ENCODE data around the gene CSTF3.
"Not testable (repeated sequence)": the region's sequence is repeated elsewhere in the genome, so short reads cannot be mapped to it uniquely, and the experiment has no call there.

CSTF3 gene

DNA sequence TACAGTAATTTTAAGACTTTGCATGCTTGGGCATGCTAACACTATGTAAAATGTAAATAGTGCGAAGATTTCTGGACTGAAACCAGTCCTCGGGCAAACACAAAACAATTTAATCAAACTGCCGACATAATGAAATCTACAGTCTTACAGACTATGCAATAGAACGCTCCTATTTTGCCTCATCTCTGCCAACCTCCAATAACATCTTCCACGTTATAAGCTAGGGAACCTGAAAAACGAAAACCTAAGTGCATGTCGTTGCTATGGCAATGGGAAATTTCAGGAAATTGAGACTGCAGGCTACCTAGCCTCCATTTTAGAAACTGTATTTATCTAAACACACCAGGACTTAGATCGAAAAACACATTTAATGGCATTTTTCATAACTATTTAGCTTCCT lies 1.1 kb downstream of the CSTF3 start:
- no peak for DNase-seq (ENCODE audit: low read depth)

DNA sequence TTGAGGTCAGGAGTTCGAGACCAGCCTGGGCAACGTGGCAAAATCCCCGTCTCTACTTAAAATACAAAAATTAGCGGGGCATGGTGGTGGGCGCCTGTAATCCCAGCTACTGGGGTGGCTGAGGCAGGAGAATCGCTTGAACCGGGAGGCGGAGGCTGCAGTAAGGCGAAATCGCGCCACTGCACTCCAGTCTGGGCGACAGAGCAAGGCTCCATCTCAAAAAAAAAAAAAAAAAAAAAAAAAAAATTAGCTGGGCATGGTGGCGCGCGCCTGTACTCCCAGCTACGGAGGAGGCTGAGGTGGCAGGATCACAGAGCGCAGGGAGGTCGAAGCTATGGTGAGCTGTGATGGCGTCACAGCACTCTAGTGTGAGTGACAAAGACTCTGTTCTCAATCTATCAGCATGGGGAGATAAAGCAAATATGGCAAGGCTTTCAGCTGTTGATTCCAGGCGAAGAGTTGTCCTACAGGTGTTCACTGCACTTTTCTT lies 1.9 kb downstream of the CSTF3 start:
- DNase-seq (ENCODE audit: low read depth) = not testable (repeated sequence)

DNA sequence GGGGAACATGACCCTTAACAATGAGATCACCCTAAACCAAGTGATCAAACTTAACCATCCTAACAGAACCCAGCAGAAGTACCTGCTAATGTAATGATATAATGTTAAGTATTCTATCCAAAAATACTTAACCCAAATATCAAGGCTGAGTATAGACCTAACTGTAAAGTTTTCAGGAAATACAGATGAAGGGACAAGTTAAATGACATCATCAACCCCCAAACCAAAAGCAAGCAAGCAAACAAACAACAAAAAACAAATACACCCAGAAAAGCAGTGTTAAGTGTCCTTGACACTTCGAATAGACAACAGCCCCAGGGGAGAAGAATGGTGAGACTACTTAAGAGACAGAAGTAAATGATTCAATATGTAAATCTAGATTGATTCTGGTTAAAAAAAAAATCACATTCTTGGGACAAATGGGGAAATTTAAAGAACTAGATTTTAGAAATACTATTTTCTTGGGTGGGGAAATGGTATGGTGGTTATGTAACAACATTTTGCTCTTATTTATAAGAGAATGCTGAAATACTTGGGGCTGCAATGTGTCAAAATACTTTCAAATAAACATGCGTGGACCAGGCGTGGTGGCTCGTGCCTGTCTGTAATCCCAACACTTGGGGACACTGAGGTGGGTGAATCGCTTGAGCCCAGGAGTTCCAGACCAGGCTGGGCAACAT lies 2.5 kb downstream of the CSTF3 start:
- no peak for DNase-seq (ENCODE audit: low read depth)

- no peak for DNase-seq (ENCODE audit: low read depth)
These were observed 3.9 kb downstream of the CSTF3 start for GRCh38 chr11:33157103-33158027.

- DNase-seq (ENCODE audit: low read depth) = no peak
These were observed 9.9 kb downstream of the CSTF3 start for GRCh38 chr11:33151399-33151798.

DNA sequence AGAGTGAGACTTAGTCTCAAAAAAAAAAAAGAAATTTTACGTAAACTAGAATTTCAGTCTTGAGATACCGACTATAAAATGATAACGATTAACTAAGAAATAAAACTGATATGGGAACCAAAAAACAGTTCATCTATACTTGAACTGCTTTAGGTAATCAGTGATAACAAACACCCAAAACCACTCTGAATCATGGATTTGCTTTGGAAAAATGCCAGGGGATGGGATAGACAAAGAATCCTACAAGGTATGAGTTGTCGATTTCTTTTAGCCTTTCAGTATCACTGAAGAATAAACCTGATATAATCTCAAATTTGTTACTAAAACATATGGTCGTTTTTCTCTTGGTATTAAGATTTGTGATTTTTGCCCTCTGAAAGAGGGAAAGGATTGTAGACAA lies 13.7 kb downstream of the CSTF3 start:
- no peak for DNase-seq (ENCODE audit: low read depth)

GRCh38 chr11:33135768-33136443 lies 25.4 kb downstream of the CSTF3 start:
- DNase-seq (ENCODE audit: low read depth) = no peak

DNA sequence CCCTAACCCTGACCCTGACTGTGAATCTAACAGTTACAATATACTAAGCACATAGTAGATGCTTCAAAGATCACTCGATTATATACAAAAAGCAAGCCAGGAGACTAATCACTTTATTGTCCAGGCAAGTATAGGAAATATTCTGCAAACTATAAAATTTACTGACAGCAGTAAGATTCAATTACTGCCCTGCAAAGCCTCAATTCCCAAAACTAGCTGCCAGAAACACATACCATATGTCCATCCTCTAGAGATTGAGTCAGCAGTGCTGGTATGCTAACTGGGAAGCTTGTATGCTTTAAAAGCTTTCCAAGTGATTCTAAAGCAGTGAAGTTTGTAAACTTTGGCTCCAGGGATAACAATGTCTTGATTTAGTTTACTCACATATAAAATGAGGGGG lies 26.1 kb downstream of the CSTF3 start:
- no peak for DNase-seq (ENCODE audit: low read depth)

GRCh38 chr11:33134276-33134675 lies 27.0 kb downstream of the CSTF3 start:
- DNase-seq (ENCODE audit: low read depth) = no peak

DNA sequence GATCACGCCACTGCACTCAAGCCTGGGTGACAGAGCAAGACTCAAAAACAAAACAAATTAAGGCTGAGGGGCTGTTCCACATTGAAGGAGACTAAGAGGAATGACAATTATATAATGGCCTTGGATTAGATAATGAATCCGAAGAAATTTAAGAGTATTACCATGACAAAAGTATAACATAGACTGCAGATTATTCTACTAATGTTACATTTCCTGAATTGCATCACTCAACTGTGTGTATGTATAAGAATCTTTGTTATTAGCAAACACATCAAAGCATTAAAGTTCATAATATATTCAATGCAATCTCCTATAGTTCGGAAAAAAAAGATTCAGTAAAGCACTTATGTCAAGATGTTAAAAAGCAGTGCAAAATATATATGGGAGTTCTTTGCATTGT lies 27.5 kb downstream of the CSTF3 start:
- no peak for DNase-seq (ENCODE audit: low read depth)

DNA sequence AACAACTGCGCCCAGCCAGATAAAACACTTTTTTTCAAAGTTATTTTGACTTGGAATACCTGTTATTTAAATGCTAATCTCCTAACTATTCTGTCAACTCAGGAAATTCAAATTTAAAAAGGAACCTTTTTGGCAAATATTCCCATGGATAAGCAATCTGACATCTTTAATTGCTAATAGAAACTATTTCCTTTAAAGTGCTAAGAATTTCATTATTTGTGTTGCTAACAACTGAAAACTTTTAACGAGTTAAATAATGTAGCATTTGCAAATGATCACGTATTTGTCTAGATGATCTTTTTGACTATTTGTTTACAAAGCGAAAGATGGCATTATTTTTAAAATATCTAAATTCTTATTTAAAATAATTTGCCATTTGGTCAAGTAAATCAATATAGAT lies 28.8 kb downstream of the CSTF3 start:
- DNase-seq (ENCODE audit: low read depth) = no peak

DNA sequence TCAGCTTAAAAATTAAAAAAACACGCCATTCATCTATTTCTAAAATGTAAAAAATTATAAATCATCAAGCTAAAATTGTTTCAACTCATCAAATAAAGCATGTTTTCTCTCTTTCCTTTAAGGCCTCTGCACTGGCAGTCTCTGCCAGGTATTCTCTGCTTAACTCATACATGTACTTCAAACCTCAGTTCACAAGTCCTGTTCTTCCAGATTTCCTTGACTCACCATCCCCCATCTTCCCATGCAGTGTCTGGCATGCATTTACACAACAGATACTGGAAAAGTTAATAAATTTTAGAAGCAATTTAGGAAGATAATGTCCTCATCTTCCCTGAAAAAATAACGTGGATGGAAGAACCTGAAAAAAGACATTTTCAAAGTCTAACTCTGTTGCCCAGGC lies 32.5 kb downstream of the CSTF3 start:
- no peak for DNase-seq (ENCODE audit: low read depth)

- DNase-seq (ENCODE audit: low read depth) = no peak
These were observed 35.7 kb downstream of the CSTF3 start for GRCh38 chr11:33125611-33126010.

GRCh38 chr11:33125025-33125424 lies 36.3 kb downstream of the CSTF3 start:
- no peak for DNase-seq (ENCODE audit: low read depth)

GRCh38 chr11:33122696-33123095 lies 38.6 kb downstream of the CSTF3 start:
- not testable (repeated sequence) for DNase-seq (ENCODE audit: low read depth)

GRCh38 chr11:33116535-33116934 lies 44.7 kb downstream of the CSTF3 start:
- no peak for DNase-seq (ENCODE audit: low read depth)

GRCh38 chr11:33110083-33110482 lies 51.2 kb downstream of the CSTF3 start:
- DNase-seq (ENCODE audit: low read depth) = no peak

DNA sequence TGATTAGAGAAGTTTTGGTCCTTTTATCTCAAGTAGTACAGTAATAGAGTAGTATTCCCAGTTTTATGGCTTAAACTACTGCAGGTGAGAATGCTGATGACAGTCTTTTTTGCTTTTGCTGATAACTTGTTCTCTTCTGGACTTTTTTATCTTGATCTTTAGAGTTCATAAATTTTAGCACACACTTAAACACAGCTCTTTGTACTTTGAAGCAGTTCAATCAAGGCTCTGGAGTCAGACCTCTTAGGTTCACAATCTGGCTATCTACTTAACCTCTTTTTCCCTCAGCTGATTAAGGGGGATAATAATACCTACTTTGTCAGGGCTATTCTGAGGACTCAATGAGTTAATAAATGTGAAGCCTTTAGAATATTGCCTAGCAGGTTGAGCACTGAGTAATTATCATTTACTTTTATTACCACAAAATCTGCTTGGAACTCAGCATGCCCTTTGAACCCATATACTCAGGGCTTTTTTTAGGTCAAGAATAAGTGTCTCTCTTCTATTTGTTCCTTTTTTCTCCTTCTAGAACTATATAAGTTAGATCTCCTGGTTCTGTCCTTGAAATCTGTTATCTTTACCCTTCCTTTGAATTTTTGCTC lies 51.9 kb downstream of the CSTF3 start:
- DNase-seq (ENCODE audit: low read depth) = no peak

- DNase-seq (ENCODE audit: low read depth) = no peak
These were observed 57.4 kb downstream of the CSTF3 start for GRCh38 chr11:33103836-33104235.

DNA sequence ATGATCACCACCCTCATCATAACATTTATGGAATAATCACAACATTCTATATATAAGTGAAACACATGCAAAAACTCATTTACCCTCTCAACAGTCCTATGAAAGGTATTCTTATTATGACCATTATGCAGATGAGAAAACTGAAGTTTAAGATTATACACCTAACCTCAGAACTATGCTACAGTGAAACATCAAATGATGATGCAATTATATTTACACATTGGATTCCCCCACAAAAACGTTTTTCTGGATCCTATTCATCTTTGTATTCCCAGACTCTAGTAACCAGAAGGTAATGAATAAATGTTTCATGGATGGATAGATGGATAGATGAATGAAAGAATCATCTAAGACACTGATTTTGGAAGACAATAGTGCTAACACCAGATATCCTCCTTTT lies 67.1 kb downstream of the CSTF3 start:
- no peak for DNase-seq (ENCODE audit: low read depth)

- no peak for DNase-seq (ENCODE audit: low read depth)
These were observed 71.5 kb downstream of the CSTF3 start for GRCh38 chr11:33089776-33090175.

GRCh38 chr11:33086017-33086416 lies 75.3 kb downstream of the CSTF3 start:
- no peak for DNase-seq (ENCODE audit: low read depth)
